Measurements from ENCODE around the gene LTK. TPM values are rescaled to one million over a fixed set of nuclear protein-coding genes. Genes with fewer than 3 reads are reported as not detected.

LTK gene
- total and polyA plus RNA-seq, 4 donors: 1.3 to 10.6 (median 6.0) TPM

GRCh38 chr15:41559239-41559782, 45.7 kb upstream of the LTK start:
- no peak for ATAC-seq (ENCODE audit: insufficient read depth, low FRiP score)

DNA sequence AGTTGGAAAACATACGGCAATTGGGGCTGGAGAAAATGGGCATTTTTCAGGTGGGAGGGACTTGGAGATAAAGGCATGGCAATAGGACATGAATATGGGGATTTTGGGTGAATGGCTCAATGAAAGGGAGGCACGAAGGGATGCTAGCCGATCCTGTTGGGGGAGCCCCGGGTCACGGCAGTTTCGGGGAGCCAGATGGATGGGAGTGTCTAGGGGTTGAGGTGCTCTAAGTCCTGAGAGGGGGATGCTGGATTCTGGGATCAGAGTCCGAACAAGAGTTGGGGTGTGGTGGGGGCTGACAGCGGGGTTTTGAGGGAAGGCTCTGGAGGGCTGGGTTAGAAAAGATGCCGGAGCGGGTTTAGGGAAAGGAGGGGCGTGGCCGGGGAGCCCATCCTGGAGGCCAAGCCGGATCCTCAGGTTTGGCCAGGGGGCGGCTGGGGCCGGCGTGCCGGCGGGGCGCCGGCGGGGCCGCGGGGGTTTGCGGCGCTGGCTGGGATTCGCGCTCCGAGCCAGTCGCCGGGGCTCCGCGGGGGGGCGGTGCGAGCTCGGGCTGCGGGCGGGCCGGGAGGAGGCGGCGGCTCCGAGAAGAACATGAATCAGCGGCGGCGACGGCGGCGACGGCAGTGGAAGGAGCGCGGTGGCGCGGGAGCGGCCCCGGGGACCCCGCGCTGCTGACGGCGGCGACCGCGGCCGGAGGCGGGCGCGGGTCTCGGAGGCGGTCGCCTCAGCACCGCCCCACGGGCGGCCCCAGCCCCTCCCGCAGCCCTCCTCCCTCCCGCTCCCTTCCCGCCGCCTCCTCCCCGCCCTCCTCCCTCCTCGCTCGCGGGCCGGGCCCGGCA, 45.0 kb upstream of the LTK start, which contains the start of gene TYRO3:
Gene TYRO3 (plus strand): TSS at position 813 of the 839 bp plus-strand sequence. CDS start 46 bp downstream, outside the sequence.
- DNase-seq (peak; percentile 73 to 86 (median 78)), ATAC-seq (ENCODE audit: insufficient read depth, low FRiP score) (peak; percentile 63)
- Histone ChIP-seq H3K27me3 (ENCODE audit: control insufficient read depth in 3 of 3, insufficient read depth in 3 of 3, low read length in 2 of 3) (no peaks in the 10 kb centered on the region), H3K9ac (ENCODE audit: insufficient read depth in 1 of 2, low read length in 2 of 2) (no peak within 1 kb of the TSS), H3K4me3 (peak within 1 kb of the TSS; percentile 52), H3K36me3 (ENCODE audit: control insufficient read depth in 4 of 4, insufficient read depth in 4 of 4, low read length in 4 of 4) (no peaks in the 10 kb centered on the region), H3K4me1 (ENCODE audit: control insufficient read depth in 5 of 5, insufficient read depth in 5 of 5, low read length in 5 of 5) (peaks cover 0 to 48% (median 14%) of the 10 kb centered on the region in 5 donors), H3K27ac (ENCODE audit: low read depth in 1 of 2, low read length in 1 of 2) (peak within 1 kb of the TSS in 1 of 2 donors; percentile 20), H3K9me3 (ENCODE audit: control insufficient read depth in 4 of 4, insufficient read depth in 3 of 4, low read length in 3 of 4) (peaks cover 0 to 3% (median 0%) of the 10 kb centered on the region in 4 donors)
- 1 to 3% methylated on average over 40 to 81 of the region's 81 CpGs for WGBS, 2 donors
- TF ChIP-seq CTCF (IDR thresholded peaks at IDR 0.05; ENCODE audit: control extremely low read depth, extremely low read depth): no peak

More at GRCh38 chr15:41559239-41559782, 45.7 kb upstream of the LTK start:
- Histone ChIP-seq H3K27me3 (ENCODE audit: control insufficient read depth in 3 of 3, insufficient read depth in 3 of 3, low read length in 2 of 3) (no peaks in the 10 kb centered on the region), H3K9me3 (ENCODE audit: control insufficient read depth in 4 of 4, insufficient read depth in 3 of 4, low read length in 3 of 4) (peaks cover 0 to 3% (median 0%) of the 10 kb centered on the region in 4 donors), H3K4me1 (ENCODE audit: control insufficient read depth in 5 of 5, insufficient read depth in 5 of 5, low read length in 5 of 5) (peaks cover 0 to 55% (median 14%) of the 10 kb centered on the region in 5 donors), H3K27ac (ENCODE audit: low read depth in 1 of 2, low read length in 1 of 2) (no peak overlapping the region), H3K9ac (ENCODE audit: insufficient read depth in 1 of 2, low read length in 2 of 2) (no peak overlapping the region), H3K36me3 (ENCODE audit: control insufficient read depth in 4 of 4, insufficient read depth in 4 of 4, low read length in 4 of 4) (no peaks in the 10 kb centered on the region), H3K4me3 (peak overlapping the region; percentile 52)
- peak in 1 of 3 donors; percentile 34 for DNase-seq
- WGBS, 2 donors: 2% methylated on average over 56 to 60 of the region's 60 CpGs
- TF ChIP-seq CTCF (IDR thresholded peaks at IDR 0.05; ENCODE audit: control extremely low read depth, extremely low read depth): no peak

GRCh38 chr15:41557673-41558399, 44.2 kb upstream of the LTK start:
- H3K27ac ChIP-seq (ENCODE audit: low read depth in 1 of 2, low read length in 1 of 2): peak overlapping the region in 1 of 2 donors; percentile 20
- ATAC-seq (ENCODE audit: insufficient read depth, low FRiP score): peak; percentile 17
- TF ChIP-seq CTCF (IDR thresholded peaks at IDR 0.05; ENCODE audit: control extremely low read depth, extremely low read depth): peak; percentile 61
- H3K4me1 ChIP-seq (ENCODE audit: control insufficient read depth in 5 of 5, insufficient read depth in 5 of 5, low read length in 5 of 5): peaks cover 0 to 42% (median 14%) of the 10 kb centered on the region in 5 donors
- no peak overlapping the region for H3K9ac ChIP-seq (ENCODE audit: insufficient read depth in 1 of 2, low read length in 2 of 2)
- peak; percentile 86 to 89 (median 87) for DNase-seq
- 5 to 9% methylated on average over 7 of the region's 7 CpGs for WGBS, 2 donors
- H3K27me3 ChIP-seq (ENCODE audit: control insufficient read depth in 3 of 3, insufficient read depth in 3 of 3, low read length in 2 of 3): no peaks in the 10 kb centered on the region
- H3K36me3 ChIP-seq (ENCODE audit: control insufficient read depth in 4 of 4, insufficient read depth in 4 of 4, low read length in 4 of 4): no peaks in the 10 kb centered on the region
- H3K9me3 ChIP-seq (ENCODE audit: control insufficient read depth in 4 of 4, insufficient read depth in 3 of 4, low read length in 3 of 4): peaks cover 0 to 3% (median 0%) of the 10 kb centered on the region in 4 donors
- H3K4me3 ChIP-seq: no peak overlapping the region

Measured in lung (tissue), 12 donors.